SK-N-SH (cell line): ENCODE measurements around the gene THSD7B.

Experiments used
- CHD2 ChIP-seq: fragments of 150-350 bp; IDR thresholded peaks from 2 replicates; pipeline ENCODE4 v1.6.1; 2018; ENCODE audit warnings: low read length; ENCODE audit not compliant: partially characterized antibody
- CTCF ChIP-seq: fragments of 200-600 bp; sonication (generic); IDR thresholded peaks from 2 replicates; pipeline ENCODE4 v1.6.1; 2017; ENCODE audit warnings: antibody characterized with exemption, mild to moderate bottlenecking, moderate library complexity
- ELF1 ChIP-seq: IDR thresholded peaks from 2 replicates; pipeline ENCODE4 v1.4.0; 2012
- POLR2AphosphoS5 ChIP-seq: IDR thresholded peaks from 2 replicates; pipeline ENCODE4 v1.6.1; 2012; ENCODE audit warnings: low read depth, low read length
- RCOR1 ChIP-seq: fragments of 150-350 bp; IDR thresholded peaks from 2 replicates; pipeline ENCODE4 v1.6.1; 2017; ENCODE audit warnings: antibody characterized with exemption, low read length
- RFX5 ChIP-seq: IDR thresholded peaks from 2 replicates; pipeline ENCODE4 v1.6.1; 2012; ENCODE audit warnings: mild to moderate bottlenecking, improper control_type of control experiment, low read length
- RXRA ChIP-seq: IDR thresholded peaks from 2 replicates; pipeline ENCODE4 v1.4.0; 2012; ENCODE audit warnings: low read depth, mild to moderate bottlenecking, borderline replicate concordance
- TAF1 ChIP-seq: IDR thresholded peaks from 2 replicates; pipeline ENCODE4 v1.6.1; 2012; ENCODE audit warnings: low read depth, mild to moderate bottlenecking, low read length, moderate library complexity, borderline replicate concordance
- TF ChIP-seq, protein P1 (sequence below): IDR thresholded peaks from 2 replicates; pipeline ENCODE4 v1.4.0; 2012; ENCODE audit warnings: low read depth

DNA sequence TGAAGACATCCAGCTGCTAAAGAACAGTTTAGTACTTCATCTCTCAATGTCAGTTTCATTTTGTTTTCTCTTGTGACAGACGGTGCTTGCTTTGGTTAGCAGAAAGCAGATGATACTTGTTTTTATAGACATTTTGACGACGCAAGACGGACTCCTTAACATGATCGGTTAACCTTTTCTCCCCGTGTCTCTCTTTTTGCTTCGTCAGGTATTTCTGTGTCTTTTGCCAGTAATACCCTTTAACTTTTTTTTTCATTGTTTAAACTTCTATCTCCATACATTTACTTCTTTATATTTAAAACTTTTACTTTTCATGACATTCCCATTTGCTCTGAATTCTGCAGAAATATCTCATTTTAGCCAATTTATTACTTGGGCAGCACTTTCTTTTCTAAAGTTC is 57.9 kb downstream of the THSD7B start:
- TF ChIP-seq CHD2 (no peak), POLR2AphosphoS5 (no peak), ELF1 (no peak), CTCF (no peak), RFX5 (no peak), RXRA (no peak), TAF1 (no peak), RCOR1 (no peak)
- TF ChIP-seq, protein P1, sequence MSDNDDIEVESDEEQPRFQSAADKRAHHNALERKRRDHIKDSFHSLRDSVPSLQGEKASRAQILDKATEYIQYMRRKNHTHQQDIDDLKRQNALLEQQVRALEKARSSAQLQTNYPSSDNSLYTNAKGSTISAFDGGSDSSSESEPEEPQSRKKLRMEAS = no peak
